HCT116 (cell line): ENCODE measurements around the gene RAPH1. TPM values are rescaled to one million over a fixed set of nuclear protein-coding genes. Genes with fewer than 3 reads are reported as not detected.

Experiments
- ATAC-seq: fragments of 200-7000 bp; cut with Tn5 transposase; 2 replicates; pipeline ENCODE4 v1.9.1; 2020; ENCODE audit warnings: mild to moderate bottlenecking, moderate library complexity
- BruUV-seq: library from RNA; stranded (reverse); fragments of 400-500 nt; replicated peaks from 2 replicates; lab custom pipeline; 2021; lab: Mats Ljungman, UMichigan
- CTCF ChIA-PET: fragments of 300-600 bp; sonication (Branson Sonifier 250); formaldehyde crosslinking; loops from one replicate; lab custom pipeline; 2021; ENCODE audit warnings: antibody characterized with exemption; lab: Charles Lee
- POLR2A ChIA-PET: fragments of 300-600, 350-600 bp; sonication (Branson Sonifier 250); formaldehyde crosslinking; loops from one replicate; lab custom pipeline; 2021; ENCODE audit warnings: antibody characterized with exemption; lab: Charles Lee
- RAD21 ChIA-PET, 2 experiments: fragments of 300-600 bp; sonication (Branson Sonifier 250); formaldehyde crosslinking; loops; one replicate each; lab custom pipeline; 2023; ENCODE audit warnings: low total read pairs in 2 of 2; ENCODE audit not compliant: uncharacterized antibody in 2 of 2, unreplicated experiment in 2 of 2, low non-redundant PET in 1 of 2; lab: Charles Lee
- DNase-seq: peaks from one replicate; pipeline ENCODE4 v3.0.0-alpha.2; 2010; ENCODE audit warnings: low read depth, low spot score
- H2AFZ ChIP-seq: fragments of 200-600 bp; shearing (Covaris generic), sonication (generic); 2 replicates; pipeline ENCODE4 v1.6.1; 2017; ENCODE audit warnings: low read depth, mixed run types, mixed read lengths, antibody characterized with exemption, low read length; ENCODE audit not compliant: poor library complexity, severe bottlenecking
- H3K27ac ChIP-seq: 2 replicates; pipeline ENCODE4 v1.5.1; 2012; ENCODE audit warnings: low read depth, low read length
- H3K27me3 ChIP-seq: fragments of 200-600 bp; sonication (generic); 2 replicates; pipeline ENCODE4 v1.6.1; 2016; ENCODE audit warnings: mixed run types, low read length, mixed read lengths; ENCODE audit not compliant: insufficient read depth
- H3K36me3 ChIP-seq, 2 experiments: fragments of 200-500 bp in 1 of 2; fragments of 200-600 bp in 1 of 2; sonication (Bioruptor generic) in 1 of 2; sonication (generic) in 1 of 2; 2 replicates each; pipeline versions ENCODE4 v1.5.1 to v1.6.1; 2014 to 2016; ENCODE audit warnings: low read length in 2 of 2, inconsistent platforms in 1 of 2, mixed read lengths in 1 of 2, mixed run types in 1 of 2; ENCODE audit not compliant: insufficient read depth in 2 of 2, control insufficient read depth in 1 of 2
- H3K4me1 ChIP-seq, 2 experiments: fragments of 200-600 bp in 1 of 2; sonication (generic) in 1 of 2; 2 replicates each; pipeline versions ENCODE4 v1.5.1 to v1.6.1; 2012 to 2017; ENCODE audit warnings: low read length in 2 of 2, inconsistent platforms in 1 of 2, mild to moderate bottlenecking in 1 of 2, mixed read lengths in 1 of 2, mixed run types in 1 of 2, moderate library complexity in 1 of 2; ENCODE audit not compliant: insufficient read depth in 2 of 2, control insufficient read depth in 1 of 2
- H3K4me2 ChIP-seq: fragments of 200-600 bp; sonication (generic); 2 replicates; pipeline ENCODE4 v1.6.1; 2017; ENCODE audit warnings: mixed run types, low read length, mixed read lengths
- H3K4me3 ChIP-seq, 2 experiments: fragments of 200-600 bp in 1 of 2; sonication (generic) in 1 of 2; replicated peaks in 1 of 2; 2 replicates each; pipeline ENCODE4 v1.5.1; 2011 to 2016; ENCODE audit warnings: low read length in 2 of 2, control low read depth in 1 of 2, low read depth in 1 of 2, mild to moderate bottlenecking in 1 of 2, mixed read lengths in 1 of 2, mixed run types in 1 of 2
- H3K79me2 ChIP-seq: fragments of 200-600 bp; sonication (generic); 2 replicates; pipeline ENCODE4 v1.6.1; 2017; ENCODE audit warnings: mild to moderate bottlenecking, mixed run types, low read length, moderate library complexity, mixed read lengths; ENCODE audit not compliant: insufficient read depth
- H3K9ac ChIP-seq: fragments of 200-600 bp; sonication (generic); 2 replicates; pipeline ENCODE4 v1.6.1; 2016; ENCODE audit warnings: low read length, mixed read lengths
- H3K9me2 ChIP-seq: fragments of 200-600 bp; sonication (generic), shearing (Covaris generic); 2 replicates; pipeline ENCODE4 v1.6.1; 2017; ENCODE audit warnings: mixed run types, mild to moderate bottlenecking, moderate library complexity; ENCODE audit not compliant: insufficient read depth
- H3K9me3 ChIP-seq, 2 experiments: fragments of 200-500 bp in 1 of 2; fragments of 200-600 bp in 1 of 2; sonication (Bioruptor generic) in 1 of 2; sonication (generic) in 1 of 2; 2 replicates each; pipeline ENCODE4 v1.6.1; 2014 to 2017; ENCODE audit warnings: low read length in 2 of 2, mixed read lengths in 2 of 2, inconsistent platforms in 1 of 2, low read depth in 1 of 2, mild to moderate bottlenecking in 1 of 2, mixed run types in 1 of 2, moderate library complexity in 1 of 2; ENCODE audit not compliant: control insufficient read depth in 1 of 2, insufficient read depth in 1 of 2
- H4K20me1 ChIP-seq: fragments of 200-600 bp; sonication (generic), shearing (Covaris generic); 2 replicates; pipeline ENCODE4 v1.6.1; 2017; ENCODE audit warnings: mixed run types, mild to moderate bottlenecking, moderate library complexity; ENCODE audit not compliant: insufficient read depth
- ATF3 ChIP-seq: IDR thresholded peaks from 2 replicates; pipeline ENCODE4 v1.6.1; 2012
- CBX3 ChIP-seq: IDR thresholded peaks from 2 replicates; pipeline ENCODE4 v1.6.1; 2012; ENCODE audit warnings: low read depth
- EGR1 ChIP-seq: IDR thresholded peaks from 2 replicates; pipeline ENCODE4 v1.6.1; 2012; ENCODE audit warnings: low read depth
- ELF1 ChIP-seq: IDR thresholded peaks from 2 replicates; pipeline ENCODE4 v1.6.1; 2012; ENCODE audit warnings: low read depth, borderline replicate concordance
- EZH2 ChIP-seq: fragments of 200-600 bp; sonication (generic); IDR thresholded peaks from 2 replicates; pipeline ENCODE4 v1.6.1; 2017; ENCODE audit warnings: antibody characterized with exemption, mixed run types
- EZH2phosphoT487 ChIP-seq: fragments of 200-600 bp; IDR thresholded peaks from 2 replicates; pipeline ENCODE4 v1.6.1; 2018; ENCODE audit warnings: antibody characterized with exemption, borderline replicate concordance
- FOSL1 ChIP-seq: IDR thresholded peaks from 2 replicates; pipeline ENCODE4 v1.6.1; 2012; ENCODE audit warnings: low read depth
- JUND ChIP-seq: IDR thresholded peaks from 2 replicates; pipeline ENCODE4 v1.6.1; 2012
- POLR2A ChIP-seq: IDR thresholded peaks from 2 replicates; pipeline ENCODE4 v1.7.0; 2011; ENCODE audit warnings: borderline replicate concordance; ENCODE audit not compliant: insufficient read depth, insufficient read length; ENCODE audit errors: extremely low read depth
- POLR2AphosphoS5 ChIP-seq: IDR thresholded peaks from 2 replicates; pipeline ENCODE4 v1.6.1; 2011; ENCODE audit warnings: mild to moderate bottlenecking, low read depth, low read length, moderate library complexity
- SRF ChIP-seq: IDR thresholded peaks from 2 replicates; pipeline ENCODE4 v1.6.1; 2012; ENCODE audit warnings: low read depth
- intact Hi-C: fragments of 100-400 bp; cut with micrococcal nuclease; formaldehyde crosslinking; loops from 2 replicates; pipeline ENCODE4 v1.10.0; 2022
- total RNA-seq: library from RNA; stranded (reverse); gene quantifications from one replicate; pipeline ENCODE4 v1.2.1, GENCODE V29; 2021; ENCODE audit not compliant: unreplicated experiment
- TF ChIP-seq, protein P1 (sequence below): IDR thresholded peaks from 2 replicates; pipeline ENCODE4 v1.6.1; 2011; ENCODE audit warnings: mild to moderate bottlenecking, low read length, moderate library complexity; ENCODE audit not compliant: insufficient replicate concordance; ENCODE audit errors: extremely low read depth

Gene RAPH1
- total RNA-seq, 1 experiment from 2014 or later: 22.3 TPM

DNA sequence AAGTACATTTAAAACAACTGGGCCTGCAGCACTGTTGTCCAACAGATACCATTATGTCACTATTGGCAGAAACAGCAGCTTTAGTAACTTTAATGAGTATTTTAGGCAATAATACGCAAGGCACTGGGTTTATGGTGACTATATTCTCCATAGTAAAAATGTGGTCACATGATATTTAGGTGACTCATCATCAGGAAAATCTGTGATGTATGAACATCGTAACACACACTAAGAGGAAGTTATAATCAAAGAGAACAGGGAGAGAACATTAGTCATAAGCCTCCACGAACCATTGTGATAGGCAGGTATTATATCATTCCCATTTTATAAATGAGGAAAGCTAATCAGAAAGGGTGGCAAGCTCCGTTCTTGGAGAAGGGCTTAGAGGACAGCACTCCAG is 36.9 kb downstream of the RAPH1 start (continued):
- no peak for TF ChIP-seq EZH2
- peak; percentile 49; the same call in 1 of the 2 replicates for TF ChIP-seq SRF

- no peaks in the 10 kb centered on the region for H3K9me3 ChIP-seq
- DNase-seq: no peak
- no peaks in the 10 kb centered on the region for H3K27me3 ChIP-seq
- no peak overlapping the region for H3K9ac ChIP-seq
- no peak overlapping the region for H3K4me2 ChIP-seq
- ChIA-PET CTCF (no interaction called here), POLR2A (no interaction called here), RAD21 (no interaction called here)
- no TSS peak for BruUV-seq
- ATAC-seq: no peak
- TF ChIP-seq, protein P1, sequence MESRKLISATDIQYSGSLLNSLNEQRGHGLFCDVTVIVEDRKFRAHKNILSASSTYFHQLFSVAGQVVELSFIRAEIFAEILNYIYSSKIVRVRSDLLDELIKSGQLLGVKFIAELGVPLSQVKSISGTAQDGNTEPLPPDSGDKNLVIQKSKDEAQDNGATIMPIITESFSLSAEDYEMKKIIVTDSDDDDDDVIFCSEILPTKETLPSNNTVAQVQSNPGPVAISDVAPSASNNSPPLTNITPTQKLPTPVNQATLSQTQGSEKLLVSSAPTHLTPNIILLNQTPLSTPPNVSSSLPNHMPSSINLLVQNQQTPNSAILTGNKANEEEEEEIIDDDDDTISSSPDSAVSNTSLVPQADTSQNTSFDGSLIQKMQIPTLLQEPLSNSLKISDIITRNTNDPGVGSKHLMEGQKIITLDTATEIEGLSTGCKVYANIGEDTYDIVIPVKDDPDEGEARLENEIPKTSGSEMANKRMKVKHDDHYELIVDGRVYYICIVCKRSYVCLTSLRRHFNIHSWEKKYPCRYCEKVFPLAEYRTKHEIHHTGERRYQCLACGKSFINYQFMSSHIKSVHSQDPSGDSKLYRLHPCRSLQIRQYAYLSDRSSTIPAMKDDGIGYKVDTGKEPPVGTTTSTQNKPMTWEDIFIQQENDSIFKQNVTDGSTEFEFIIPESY: no peak
- TF ChIP-seq POLR2A (no peak), POLR2AphosphoS5 (no peak), ATF3 (no peak), EZH2phosphoT487 (no peak), ELF1 (no peak), EGR1 (no peak), FOSL1 (no peak), JUND (no peak), CBX3 (no peak)
- peaks cover 0 to 3% of the 10 kb centered on the region in 2 experiments; a peak in 2 of 4 replicates for H3K4me1 ChIP-seq
- intact Hi-C loops: no loop called here
- H3K36me3 ChIP-seq: peaks cover 0 to 2% of the 10 kb centered on the region in 2 experiments; a peak in 1 of 4 replicates
- H4K20me1 ChIP-seq: no peaks in the 10 kb centered on the region
- H3K27ac ChIP-seq: no peak overlapping the region
- no peaks in the 10 kb centered on the region for H3K9me2 ChIP-seq
- no peak overlapping the region for H3K4me3 ChIP-seq
- no peak overlapping the region for H2AFZ ChIP-seq
- no peaks in the 10 kb centered on the region; the same call in 1 of the 2 replicates for H3K79me2 ChIP-seq
Measured at GRCh38 chr2:203492965-203493364, 42.1 kb downstream of the RAPH1 start.
